ENCODE measurements around the gene CNTN4.
"Not testable (repeated sequence)": the region's sequence is repeated elsewhere in the genome, so short reads cannot be mapped to it uniquely, and the experiment has no call there.

Gene CNTN4

GRCh38 chr3:2984005-2984830, 885.6 kb downstream of the CNTN4 start:
- DNase-seq (ENCODE audit: low read depth) = no peak
- no peak for TF ChIP-seq CTCF (conservative IDR thresholded peaks at IDR 0.05; ENCODE audit: control insufficient read depth, insufficient read depth, low read depth, low read length)
- H3K4me3 ChIP-seq (ENCODE audit: control insufficient read depth, low read depth, low read length) = no peak overlapping the region

GRCh38 chr3:2984831-2985220, 886.2 kb downstream of the CNTN4 start:
- no peak for DNase-seq (ENCODE audit: low read depth)
- TF ChIP-seq CTCF (conservative IDR thresholded peaks at IDR 0.05; ENCODE audit: control insufficient read depth, insufficient read depth, low read depth, low read length) = no peak
- no peak overlapping the region for H3K4me3 ChIP-seq (ENCODE audit: control insufficient read depth, low read depth, low read length)

GRCh38 chr3:2985479-2985878, 886.8 kb downstream of the CNTN4 start:
- no peak for DNase-seq (ENCODE audit: low read depth)
- no peak overlapping the region for H3K4me3 ChIP-seq (ENCODE audit: control insufficient read depth, low read depth, low read length)
- TF ChIP-seq CTCF (conservative IDR thresholded peaks at IDR 0.05; ENCODE audit: control insufficient read depth, insufficient read depth, low read depth, low read length) = no peak

- TF ChIP-seq CTCF (conservative IDR thresholded peaks at IDR 0.05; ENCODE audit: control insufficient read depth, insufficient read depth, low read depth, low read length) = no peak
- no peak for DNase-seq (ENCODE audit: low read depth)
- no peak overlapping the region for H3K4me3 ChIP-seq (ENCODE audit: control insufficient read depth, low read depth, low read length)
Measured at GRCh38 chr3:2992534-2992933, 893.9 kb downstream of the CNTN4 start.

- DNase-seq (ENCODE audit: low read depth); H3K4me3 ChIP-seq (ENCODE audit: control insufficient read depth, low read depth, low read length): not testable (repeated sequence)
Measured at GRCh38 chr3:2993130-2993529, 894.5 kb downstream of the CNTN4 start.

- no peak overlapping the region for H3K4me3 ChIP-seq (ENCODE audit: control insufficient read depth, low read depth, low read length)
- DNase-seq (ENCODE audit: low read depth) = no peak
- no peak for TF ChIP-seq CTCF (conservative IDR thresholded peaks at IDR 0.05; ENCODE audit: control insufficient read depth, insufficient read depth, low read depth, low read length)
Measured at GRCh38 chr3:2993736-2994135, 895.1 kb downstream of the CNTN4 start.

GRCh38 chr3:2995195-2995594, 896.5 kb downstream of the CNTN4 start:
- H3K4me3 ChIP-seq (ENCODE audit: control insufficient read depth, low read depth, low read length) = no peak overlapping the region
- DNase-seq (ENCODE audit: low read depth) = no peak
- TF ChIP-seq CTCF (conservative IDR thresholded peaks at IDR 0.05; ENCODE audit: control insufficient read depth, insufficient read depth, low read depth, low read length) = no peak
